DMS114 treated with DMSO at 0.1 percent for 48 hours (cell line): Measurements from ENCODE around the gene CT45A1.
A peak's percentile ranks its signal among the peaks of the same experiment; 100 is the strongest.
"Not testable (repeated sequence)": the region's sequence is repeated elsewhere in the genome, so short reads cannot be mapped to it uniquely, and the experiment has no call there.

Experiments
- DNase-seq: peaks from one replicate; lab custom pipeline; 2025; ENCODE audit not compliant: unreplicated experiment; lab: John Stamatoyannopoulos, UW

Gene CT45A1

GRCh38 chrX:135713183-135713689 is at the start of gene CT45A1:
Gene CT45A1 (plus strand): TSS chrX:135713639. CDS start chrX:135718941, 5,302 bp downstream.
- DNase-seq: not testable (repeated sequence)

- not testable (repeated sequence) for DNase-seq
Measured at GRCh38 chrX:135672979-135673378, 40.5 kb upstream of the CT45A1 start.

DNA sequence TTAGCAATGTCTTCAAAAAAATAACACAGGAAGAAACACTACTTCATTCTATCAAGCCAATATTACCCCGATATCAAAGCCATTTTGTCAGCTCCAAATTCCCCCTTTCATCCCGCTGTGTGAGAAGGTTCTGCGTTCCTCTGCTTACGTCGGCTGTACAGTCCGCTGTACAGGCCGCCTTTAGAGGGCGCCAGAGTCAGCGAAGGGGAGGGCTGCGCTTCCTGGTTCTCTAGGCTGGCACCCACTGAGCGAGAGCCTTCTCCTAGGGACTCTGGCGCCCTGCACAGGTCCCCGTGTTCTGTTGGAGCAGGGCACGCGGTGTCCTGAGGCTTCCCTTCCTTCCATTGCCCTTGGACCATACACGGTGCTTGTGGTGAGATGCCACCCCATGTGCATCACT is 25.3 kb upstream of the CT45A1 start:
- no peak for DNase-seq

DNA sequence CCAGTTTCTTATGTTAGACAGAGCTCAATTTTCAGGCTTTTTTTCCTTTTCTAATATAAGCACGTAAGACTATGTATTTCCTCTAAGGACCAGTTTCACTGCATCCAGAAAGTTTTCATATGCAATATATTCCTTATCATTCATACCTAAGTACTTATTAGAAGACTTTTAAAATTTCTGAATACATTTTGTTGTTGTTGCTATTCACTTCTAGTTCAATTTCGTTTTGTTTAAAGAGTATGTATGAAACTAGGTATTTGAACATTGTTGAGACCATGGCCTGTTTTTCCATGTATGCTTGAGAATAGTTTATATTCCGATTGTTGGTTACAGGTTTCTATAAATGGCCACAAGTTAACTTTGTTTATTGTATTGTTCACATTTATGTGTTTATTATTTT is 18.0 kb upstream of the CT45A1 start:
- no peak for DNase-seq

- DNase-seq: peak; percentile 2
Measured at GRCh38 chrX:135697601-135698000, 15.8 kb upstream of the CT45A1 start.

DNA sequence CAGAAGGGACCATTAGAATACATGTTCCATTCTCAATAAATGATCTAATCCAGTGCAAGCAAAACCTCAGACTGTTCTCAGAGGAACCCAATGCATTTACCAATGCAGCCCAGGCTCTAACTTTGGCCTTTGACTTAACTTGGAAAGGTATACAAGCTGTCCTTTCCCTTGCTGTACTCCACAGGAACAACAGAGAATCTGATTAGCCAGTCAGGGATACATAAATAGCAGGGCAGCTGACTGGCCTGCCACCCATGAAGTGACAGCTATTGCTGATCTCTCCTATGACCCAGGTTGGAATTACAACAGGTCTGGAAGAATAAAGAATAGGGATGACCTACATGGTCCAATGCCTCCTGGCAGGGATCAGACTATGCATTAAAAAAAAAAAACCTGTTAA is 14.5 kb upstream of the CT45A1 start:
- DNase-seq: no peak

- no peak for DNase-seq
Measured at GRCh38 chrX:135707880-135708279, 5.6 kb upstream of the CT45A1 start.

GRCh38 chrX:135713795-135714194 is 356 bp downstream of the CT45A1 start:
- no peak for DNase-seq

GRCh38 chrX:135734666-135735065 is 21.2 kb downstream of the CT45A1 start:
- not testable (repeated sequence) for DNase-seq

DNA sequence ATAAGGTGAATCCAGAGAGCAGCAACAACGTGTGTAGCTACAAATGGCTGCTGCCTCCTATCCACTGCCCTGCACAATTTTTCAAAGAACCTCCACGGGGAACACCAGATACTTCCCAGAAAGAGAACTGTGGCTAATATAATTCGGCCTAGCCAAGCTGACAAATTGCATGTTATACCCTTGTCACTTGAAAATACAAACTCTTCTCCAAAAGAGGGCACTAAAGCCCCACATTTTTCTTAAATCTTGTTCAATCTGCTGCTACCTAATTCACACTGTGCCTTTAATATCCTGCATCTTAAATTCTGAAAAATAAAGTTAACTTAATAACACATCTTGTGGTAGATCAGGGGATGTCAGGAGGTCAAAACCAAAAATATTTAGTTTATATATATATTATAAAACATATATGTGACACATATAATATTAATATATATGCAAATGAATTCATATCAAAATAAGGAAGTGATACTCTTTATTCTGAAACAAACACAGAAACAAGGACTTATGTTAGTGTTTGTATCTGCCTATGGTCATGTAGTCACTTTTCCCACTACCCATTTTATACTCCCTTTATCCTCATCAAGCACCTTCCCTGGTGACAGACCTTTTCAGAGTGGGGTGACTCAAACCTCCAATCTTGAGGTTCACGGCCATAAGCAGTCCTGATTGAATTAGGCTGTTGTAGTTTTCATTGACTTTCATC is 24.1 kb downstream of the CT45A1 start:
- DNase-seq: no peak

DNA sequence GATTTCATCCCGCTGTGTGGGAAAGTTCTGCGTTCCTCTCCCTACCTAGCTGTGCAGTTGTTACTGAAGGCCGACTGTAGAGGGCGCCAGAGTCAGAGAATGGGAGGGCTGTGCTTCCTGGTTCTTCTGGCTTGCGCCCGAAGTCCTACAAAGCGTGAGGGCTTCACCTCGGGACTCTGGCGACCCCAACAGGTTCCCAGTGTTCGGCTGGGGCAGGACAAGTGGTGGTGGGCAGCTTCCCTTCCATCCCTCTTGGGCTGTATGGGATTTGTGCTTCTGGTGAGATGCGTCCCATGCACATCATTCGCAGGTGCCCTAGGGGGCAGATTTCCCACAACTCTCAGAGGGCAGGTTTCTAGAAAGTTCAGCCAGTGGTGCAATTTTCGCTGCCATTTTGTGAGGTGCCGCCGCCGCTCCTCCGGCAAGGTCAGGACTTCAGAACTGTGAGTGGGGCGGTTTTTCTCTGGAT is 27.3 kb downstream of the CT45A1 start:
- DNase-seq: no peak

DNA sequence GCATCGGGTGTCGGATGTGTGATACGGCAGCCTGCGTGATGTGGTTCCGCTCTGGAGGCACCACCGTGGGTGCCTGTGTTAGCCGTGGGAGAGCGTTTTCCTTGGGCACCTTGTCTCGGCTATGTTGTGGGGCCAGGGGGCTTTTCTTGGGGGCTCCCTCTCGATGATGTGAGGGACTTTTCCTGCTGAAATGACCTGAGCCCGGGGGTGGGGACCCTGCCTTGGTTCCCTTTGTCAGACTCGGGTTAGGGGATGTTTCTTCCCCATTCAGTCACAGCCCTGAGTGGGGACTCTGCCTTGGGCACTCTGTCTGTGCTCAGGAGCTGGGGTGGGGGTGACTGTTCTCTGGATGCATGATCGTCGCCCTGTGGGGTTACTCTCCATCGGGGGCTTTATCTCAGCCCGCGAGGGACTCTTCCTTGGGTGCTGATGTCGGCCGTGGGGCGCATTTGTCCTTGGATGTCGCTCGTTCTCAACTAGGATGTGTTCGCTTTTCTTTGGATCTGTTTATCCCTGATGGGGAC is 27.8 kb downstream of the CT45A1 start:
- DNase-seq: no peak

- DNase-seq: not testable (repeated sequence)
Measured at GRCh38 chrX:135744739-135745138, 31.3 kb downstream of the CT45A1 start.

DNA sequence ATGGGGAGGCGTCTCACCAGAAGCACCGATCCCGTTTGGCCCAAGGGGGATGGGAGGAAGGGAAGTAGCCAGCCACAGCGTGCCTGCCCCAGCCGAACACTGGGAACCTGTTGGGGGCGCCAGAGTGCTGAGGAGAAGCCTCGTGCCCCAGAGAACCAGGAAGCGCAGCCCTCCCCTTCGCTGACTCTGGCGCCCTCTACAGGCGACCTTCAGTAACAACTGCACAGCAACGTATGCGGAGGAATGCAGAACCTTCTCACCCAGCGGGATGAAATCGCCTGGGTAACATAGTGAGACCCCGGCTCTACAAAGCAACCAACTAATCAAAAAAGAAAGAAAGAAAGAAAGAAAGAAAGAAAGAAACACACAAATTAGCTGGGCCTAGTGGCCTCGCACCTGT is 54.7 kb downstream of the CT45A1 start, which contains the start of gene CT45A3:
TSS of gene CT45A3 (minus strand) at position 101 of the 400 bp plus-strand sequence. CDS start 3,747 bp downstream, outside the sequence.
- not testable (repeated sequence) for DNase-seq
